Measurements from ENCODE around the gene SDK2.

SDK2 gene

DNA sequence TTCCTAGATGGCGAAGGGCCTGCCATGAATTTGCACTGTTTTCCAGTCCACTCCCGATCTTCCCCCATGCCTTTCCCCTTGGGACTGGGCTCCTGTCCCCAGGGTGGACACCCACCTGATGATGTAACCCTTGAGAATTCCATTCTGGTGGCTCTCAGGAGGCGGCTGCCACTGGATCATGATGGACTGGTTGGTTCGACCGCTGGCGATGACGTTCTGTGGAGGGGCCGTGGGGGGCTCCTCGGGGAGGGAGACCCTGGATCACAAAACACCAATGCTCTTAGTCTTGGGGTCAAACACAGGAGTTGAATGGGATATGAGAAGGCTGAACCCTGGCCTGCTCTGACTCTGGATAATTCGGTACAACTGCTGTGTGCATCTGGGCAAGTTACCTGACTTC is 225.2 kb downstream of the SDK2 start:
- DNase-seq (ENCODE audit: low read depth): no peak

DNA sequence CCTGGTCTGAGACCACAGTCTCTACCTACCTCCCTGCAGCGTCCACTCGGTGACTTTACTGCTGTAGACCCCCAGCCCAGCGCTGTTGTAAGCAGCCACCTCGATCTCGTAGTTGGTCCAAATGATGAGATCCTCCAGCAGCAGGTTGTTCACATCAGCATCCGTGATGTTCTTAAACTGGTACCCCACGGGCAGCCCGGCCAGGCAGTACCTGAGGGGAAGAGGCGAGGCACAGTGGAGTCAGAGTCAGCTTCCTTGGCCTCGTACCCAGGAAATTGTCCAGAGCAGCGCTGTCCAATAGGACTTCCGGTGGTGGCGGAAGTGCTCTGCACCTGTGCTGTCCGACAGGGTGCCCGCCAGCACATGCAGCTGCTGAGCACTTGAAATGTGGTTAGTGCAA is 228.5 kb downstream of the SDK2 start:
- DNase-seq (ENCODE audit: low read depth): no peak

GRCh38 chr17:73414171-73414955 is 229.9 kb downstream of the SDK2 start:
- no peak for DNase-seq (ENCODE audit: low read depth)

DNA sequence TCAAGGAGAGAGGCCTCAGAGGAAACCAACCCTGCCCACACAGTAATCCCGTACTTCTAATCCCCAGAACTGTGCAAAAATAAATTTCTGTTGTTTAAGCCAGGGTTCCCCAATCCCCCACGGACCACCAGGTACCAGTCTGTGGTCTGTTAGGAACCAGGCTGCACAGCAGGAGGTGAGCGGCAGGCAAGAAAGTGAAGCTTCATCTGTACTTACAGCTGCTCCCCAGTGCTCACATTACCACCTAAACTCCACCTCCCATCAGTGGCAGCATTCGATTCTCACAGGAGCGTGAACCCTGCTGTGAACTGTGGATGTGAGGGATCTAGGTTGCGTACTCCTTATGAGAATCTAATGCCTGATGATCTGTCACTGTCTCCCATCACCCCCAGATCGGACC is 231.3 kb downstream of the SDK2 start:
- DNase-seq (ENCODE audit: low read depth): no peak

DNA sequence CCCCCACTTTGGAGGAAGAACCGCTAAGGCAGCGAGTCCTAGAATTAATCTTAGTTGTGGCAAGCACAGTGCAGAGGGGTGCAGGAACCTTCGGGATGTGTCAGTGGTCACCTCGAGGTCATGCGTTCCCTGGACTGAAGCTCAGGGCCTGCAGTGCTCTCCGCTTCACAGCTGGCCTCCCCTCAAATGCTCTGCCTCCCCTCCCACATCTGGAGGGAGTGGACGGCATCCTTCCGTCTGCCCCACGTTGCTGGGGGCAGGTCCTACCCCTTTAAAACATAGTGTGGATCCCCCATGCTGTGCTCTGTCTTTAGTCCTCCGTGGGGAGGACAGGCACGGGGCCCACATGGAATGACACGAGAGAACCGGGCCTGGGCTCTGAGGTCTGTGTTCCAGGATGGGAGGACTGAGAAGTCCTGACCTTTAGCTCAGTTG is 232.9 kb downstream of the SDK2 start:
- DNase-seq (ENCODE audit: low read depth): no peak

DNA sequence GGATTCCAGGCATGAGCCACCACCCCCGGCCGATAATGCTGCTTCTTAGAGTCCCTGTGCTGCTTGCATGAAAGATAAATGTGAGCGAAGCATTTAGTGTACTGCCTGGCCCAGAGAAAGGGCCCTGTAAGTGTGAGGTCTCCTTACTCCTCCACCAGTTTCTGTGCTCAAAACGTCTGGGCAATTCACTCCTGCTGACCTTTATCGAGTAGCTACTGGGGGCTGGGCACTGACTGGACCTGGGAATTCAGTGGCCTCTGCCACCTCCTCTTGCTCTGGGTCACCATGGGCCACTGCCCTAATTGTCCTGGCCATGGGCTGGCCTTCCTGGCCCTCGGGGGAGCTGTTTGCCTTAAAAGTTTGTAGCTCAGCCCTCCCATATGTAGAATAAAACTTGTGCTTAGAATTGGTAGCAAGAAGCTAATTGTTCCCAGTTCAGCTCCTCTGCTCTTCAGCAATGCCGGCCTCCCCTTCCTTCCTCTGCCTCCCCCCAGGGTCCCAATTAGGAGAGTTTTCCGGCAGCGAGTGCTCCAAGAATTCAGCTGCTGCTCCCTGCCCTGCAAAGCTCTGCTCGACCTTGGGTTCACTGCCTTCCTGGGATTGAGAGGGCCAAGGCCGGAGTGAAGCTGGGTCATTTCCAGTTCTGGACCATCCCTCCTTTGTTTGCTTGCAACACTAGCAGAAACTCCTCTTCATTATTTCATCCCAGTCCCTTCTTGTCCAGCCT is 233.5 kb downstream of the SDK2 start:
- DNase-seq (ENCODE audit: low read depth): no peak

DNA sequence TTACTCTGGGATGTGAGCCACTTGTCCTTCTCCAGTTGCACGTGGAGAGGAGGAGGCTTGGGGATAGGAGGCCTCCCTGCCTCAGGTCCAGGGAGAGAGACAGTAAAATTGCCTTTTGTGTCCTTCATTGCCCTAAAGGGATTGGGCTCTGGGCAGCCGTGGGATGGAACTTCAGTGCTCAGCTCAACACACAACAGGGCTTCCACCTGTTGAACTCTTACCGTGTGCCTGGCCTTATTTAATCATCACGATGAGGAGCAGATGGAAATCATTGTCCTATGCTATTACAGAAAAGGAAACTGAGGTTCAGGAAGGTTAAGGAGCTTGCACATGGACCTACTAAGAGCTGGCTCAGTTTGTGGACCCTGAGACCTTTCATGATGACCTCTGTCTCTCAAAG is 240.0 kb downstream of the SDK2 start:
- no peak for DNase-seq (ENCODE audit: low read depth)

DNA sequence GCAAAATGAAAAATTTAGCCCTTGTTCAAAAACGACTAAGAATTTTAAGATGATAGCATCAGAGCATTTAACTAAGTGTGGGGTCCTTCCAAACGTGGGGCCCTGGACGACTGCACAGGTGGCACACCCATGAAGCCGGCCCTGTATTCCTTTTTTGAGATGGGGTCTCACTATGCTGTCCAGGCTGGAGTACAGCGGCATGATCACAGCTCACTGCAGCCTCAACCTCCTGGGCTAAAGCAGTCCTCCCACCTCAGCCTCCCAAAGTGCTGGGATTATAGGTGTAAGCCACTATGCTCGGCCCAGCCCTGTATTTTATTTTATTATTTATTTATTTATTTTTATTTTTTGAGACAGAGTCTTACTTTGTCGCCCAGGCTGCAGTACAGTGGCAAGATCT is 241.8 kb downstream of the SDK2 start:
- DNase-seq (ENCODE audit: low read depth): no peak

- peak; percentile 57 for DNase-seq (ENCODE audit: low read depth)
Measured at GRCh38 chr17:73401911-73402310, 242.3 kb downstream of the SDK2 start.

DNA sequence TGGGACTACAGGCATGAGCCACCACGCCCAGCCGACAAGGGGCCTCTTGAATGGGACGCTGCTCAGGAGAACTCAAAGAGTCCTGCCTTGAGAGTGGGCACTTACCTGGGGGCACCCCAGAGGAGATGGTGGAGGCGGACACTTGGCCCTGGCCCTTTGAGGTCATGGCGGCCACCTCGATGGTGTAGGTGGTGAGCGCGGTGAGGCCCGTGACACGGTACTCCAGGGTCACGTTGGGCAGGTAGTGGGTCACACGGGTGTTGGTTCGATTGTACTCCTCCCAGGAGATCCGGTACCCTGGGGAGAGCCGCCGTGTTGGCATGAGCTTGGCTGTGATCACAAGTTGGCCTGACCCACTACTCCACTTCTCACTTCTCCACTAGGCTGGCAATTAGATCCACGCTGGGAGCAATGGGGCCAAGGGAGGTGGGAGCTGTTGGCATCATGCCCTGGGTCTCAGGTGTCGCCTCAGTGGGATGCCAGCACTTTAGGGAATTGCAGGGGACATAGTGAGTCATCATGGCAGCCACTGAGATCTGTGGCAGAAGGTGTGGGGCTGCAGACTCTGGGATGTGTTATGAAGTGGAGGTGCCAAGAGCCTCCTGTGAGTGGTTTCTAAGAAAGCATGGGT is 243.2 kb downstream of the SDK2 start:
- DNase-seq (ENCODE audit: low read depth): no peak

GRCh38 chr17:73399056-73399455 is 245.2 kb downstream of the SDK2 start:
- DNase-seq (ENCODE audit: low read depth): no peak

DNA sequence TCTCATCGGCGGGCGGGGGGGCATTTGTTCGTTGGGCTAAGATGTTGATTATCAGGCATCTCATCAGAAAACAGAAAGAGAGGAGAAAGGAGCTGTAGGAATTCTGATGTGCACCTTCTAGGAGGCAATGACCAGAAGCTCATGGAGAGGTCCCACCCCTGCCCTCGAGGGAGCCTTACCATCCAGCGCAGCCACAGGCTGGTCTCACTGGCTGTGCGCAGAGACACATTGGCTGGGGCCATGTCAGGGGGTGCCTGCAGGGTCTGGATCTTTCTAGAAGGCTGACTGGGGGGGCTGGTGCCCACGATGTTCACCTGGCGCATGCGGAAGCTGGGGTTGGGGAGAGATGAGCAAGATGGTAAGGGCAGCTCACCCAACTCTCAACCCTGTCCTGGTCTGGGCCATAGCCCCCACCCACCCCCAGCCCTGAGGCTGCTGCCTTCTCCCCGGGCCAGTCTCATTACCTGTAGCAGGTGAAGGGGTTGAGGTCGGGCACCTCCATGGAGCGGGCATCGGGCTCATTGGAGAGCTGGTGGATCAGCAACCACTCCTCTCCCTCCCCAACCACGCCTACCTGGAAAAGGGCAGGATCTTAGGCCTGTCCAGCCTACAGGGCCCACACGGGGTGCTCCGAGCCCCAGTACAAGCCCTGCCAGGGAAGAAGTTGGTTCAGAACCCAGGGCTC is 246.2 kb downstream of the SDK2 start:
- DNase-seq (ENCODE audit: low read depth): no peak

DNA sequence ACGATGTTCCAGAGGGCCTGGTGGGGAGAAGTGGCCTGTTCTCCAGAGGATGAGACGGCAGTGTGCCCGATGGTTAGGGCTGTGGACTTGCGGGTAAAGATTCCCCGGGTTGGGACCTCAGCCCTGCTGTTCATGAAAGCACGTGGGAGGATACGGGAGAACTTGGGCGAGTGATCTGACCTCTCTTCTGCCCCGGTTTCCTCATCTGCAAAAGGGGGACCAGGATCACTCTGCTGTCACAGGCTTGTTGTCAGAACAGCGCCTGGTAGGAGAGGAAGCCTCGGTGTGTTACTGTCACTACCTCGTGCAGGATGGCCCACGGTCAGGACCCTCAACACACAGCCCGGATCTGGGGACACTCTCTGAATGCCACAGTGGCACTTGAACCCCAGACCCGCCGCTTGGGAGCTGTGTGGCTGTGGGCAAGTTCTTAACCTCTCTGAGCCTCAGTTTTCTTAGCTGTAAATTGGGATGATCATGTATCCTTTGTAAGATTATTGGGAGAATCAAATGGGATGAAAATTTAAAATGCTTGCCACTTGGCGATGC is 246.9 kb downstream of the SDK2 start:
- DNase-seq (ENCODE audit: low read depth): no peak

DNA sequence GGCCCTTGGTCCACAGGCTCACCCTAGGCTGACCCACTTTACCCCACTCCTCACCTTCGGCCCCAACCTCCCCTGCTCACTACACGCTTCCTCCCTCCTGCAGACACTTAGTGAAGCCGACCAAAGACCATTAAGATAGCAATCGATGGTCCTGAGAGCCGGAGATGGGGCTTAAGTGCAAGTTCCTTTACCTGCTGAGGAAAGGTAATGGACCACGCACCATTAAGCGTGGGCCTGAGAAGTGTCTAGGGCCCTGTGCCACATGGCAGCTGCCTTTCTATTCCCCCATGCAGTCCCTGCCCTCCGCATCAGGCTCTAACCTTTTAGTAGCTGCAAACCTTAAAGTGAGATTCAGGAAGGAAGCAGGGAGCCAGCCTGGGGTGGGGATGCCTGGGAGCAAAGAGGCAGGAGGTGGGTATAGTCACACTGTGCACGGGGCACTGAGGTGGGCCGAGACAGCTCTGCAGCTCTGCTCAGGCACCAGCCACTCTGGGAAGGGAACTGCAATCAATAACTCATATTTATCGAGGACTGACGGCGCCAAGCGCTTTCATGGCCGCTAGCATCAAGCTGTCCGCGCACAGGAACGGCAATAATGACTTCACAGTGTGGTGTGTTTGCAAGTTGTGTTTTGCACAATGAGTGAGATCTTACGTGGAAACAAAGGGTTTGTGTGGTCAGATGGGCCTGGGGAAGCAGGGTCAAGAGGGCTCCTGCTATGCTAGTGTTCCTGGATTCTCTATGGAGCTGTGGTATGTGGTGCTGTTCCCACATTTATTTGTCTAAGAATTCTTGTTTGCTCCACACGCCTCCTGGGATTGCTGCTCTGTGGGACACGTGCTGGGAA is 247.6 kb downstream of the SDK2 start:
- no peak for DNase-seq (ENCODE audit: low read depth)

DNA sequence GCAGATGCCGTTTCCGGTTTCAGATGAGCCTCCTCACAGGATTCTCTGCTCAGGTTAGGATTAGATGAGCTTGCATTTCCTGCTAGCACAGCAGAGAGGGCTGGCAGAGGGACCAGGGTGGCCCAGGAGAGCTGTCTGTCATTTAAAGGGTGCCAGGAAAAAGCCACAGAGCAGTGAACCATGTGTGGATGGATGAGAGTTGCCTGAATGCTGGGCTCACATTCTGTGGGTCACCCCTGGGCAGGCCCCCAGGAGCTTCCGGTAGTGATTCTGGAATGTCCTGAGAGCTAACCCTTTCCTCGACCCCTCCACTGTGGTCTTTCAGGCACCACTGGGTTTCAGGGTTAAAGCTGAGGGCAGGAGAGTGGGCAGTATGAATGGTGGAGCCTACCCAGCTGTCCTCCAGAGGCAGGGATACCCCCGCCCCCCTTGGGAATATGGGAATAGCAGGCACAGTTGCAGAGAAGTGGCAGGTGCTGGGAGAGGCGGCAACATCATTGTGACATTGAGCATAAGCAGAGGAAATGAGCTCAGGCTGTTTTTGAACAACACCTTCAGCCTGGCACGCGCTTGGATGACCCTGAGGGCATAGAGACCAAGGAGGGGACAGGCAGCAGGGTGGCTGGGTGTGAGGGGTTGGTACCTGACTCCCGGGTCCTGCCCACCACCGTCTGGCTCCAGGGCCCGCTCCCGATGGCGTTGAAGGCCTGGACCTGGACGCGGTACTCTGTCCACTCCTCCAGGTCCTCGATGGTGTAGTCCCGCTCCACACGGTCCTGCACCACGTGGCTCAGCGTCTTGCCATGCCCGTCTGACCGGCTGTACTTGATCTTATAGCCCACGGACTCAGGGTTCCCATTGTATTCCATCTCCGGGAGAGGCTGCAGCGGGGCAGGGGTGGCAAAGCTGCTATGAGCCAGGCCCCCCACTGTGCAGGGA is 249.5 kb downstream of the SDK2 start:
- no peak for DNase-seq (ENCODE audit: low read depth)

GRCh38 chr17:73393962-73394361 is 250.3 kb downstream of the SDK2 start:
- DNase-seq (ENCODE audit: low read depth): peak; percentile 25

- no peak for DNase-seq (ENCODE audit: low read depth)
Measured at GRCh38 chr17:73393381-73393780, 250.9 kb downstream of the SDK2 start.

DNA sequence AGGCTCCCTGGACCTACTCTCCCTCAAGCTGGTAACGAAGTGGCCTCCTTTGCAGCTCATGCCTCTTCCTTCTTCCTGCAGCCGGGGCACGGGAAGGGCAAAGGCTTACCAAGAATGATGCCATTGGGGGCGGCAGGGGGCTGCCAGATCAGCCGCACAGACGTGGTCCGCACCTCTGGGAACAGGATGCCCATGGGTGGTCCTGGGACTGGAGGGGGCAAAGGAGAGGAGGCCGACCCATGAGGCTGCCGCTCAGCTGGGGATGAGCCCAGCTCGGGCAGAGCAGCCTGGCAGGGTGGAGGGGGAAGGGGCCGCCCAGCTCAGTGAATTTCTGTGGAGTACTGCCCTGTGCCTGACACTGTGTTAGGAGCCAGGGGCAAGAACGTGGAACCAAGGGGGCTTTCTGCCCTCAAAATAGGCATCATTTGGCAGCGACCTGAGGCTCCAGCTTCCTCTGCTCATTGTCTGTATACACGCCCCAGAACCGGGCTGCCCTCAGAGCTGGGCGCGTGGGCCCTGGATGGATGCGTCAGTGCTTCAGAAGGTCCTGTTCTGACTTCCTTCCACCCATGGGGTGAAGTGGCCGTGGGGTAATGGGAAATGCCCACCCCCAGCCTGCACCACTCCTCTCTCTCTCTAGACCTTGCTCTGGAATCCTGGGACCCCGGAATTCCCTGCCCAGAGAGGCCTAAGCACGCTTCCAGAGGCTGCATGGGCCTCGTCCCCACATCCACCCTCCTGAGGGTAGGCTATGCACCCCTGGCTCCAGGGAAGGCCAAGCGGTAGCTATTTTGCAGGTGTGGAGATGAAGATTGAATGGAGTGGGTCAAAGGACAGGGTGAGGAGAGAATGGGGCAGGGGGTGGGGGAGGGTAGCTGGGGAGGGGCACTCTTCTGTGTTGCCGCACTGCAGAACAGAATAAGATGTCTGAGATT is 252.6 kb downstream of the SDK2 start:
- no peak for DNase-seq (ENCODE audit: low read depth)

DNA sequence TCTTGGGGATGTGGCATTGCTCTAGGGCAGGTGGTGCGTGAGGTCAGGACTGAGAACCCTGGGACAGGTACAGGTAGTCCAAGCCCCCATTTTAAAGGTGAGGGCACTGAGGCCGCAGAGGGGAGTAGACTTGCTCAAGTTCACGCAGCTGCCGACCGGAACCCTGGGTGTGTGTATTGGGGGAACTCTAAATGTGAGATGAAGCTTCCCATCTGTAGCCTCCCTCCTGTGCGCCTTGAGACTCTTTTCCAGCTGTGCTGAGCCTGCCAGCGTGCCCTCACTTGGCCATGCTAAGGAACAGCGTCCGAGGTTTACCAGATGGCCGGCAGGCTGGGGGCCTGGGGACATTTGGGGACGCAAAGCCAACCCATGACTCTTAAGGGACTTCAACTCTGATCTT is 253.4 kb downstream of the SDK2 start:
- DNase-seq (ENCODE audit: low read depth): no peak

Data from amniotic epithelial cell (primary cell).